HEK293T (cell line): ENCODE measurements around the gene HTRA1.

ENCODE experiments used
- CTCF ChIA-PET: fragments of 350-600 bp; formaldehyde crosslinking; extraction: SDS; loops from one replicate; lab custom pipeline; 2021; ENCODE audit warnings: antibody characterized with exemption, inconsistent platforms; lab: Yijun Ruan, JAX
- POLR2A ChIA-PET: fragments of 350-600 bp; formaldehyde crosslinking; extraction: SDS; loops from one replicate; lab custom pipeline; 2020; ENCODE audit warnings: antibody characterized with exemption, inconsistent platforms; lab: Yijun Ruan, JAX
- DNase-seq: peaks from one replicate; pipeline ENCODE4 v3.0.0; 2012; ENCODE audit warnings: mixed read lengths; ENCODE audit errors: extremely low spot score
- ARNT ChIP-seq: fragments of 450-650 bp; IDR thresholded peaks from 2 replicates; pipeline ENCODE4 v1.6.1; 2017; ENCODE audit warnings: mild to moderate bottlenecking
- BHLHE40 ChIP-seq: fragments of 450-650 bp; IDR thresholded peaks from 2 replicates; pipeline ENCODE4 v1.6.1; 2016; ENCODE audit warnings: mild to moderate bottlenecking, moderate library complexity, borderline replicate concordance
- CTBP1 ChIP-seq: fragments of 450-650 bp; IDR thresholded peaks from 2 replicates; pipeline ENCODE4 v1.6.1; 2016; ENCODE audit warnings: borderline replicate concordance
- ELF4 ChIP-seq: fragments of 450-650 bp; IDR thresholded peaks from 2 replicates; pipeline ENCODE4 v1.6.1; 2017; ENCODE audit warnings: antibody characterized with exemption
- FOXA1 ChIP-seq: fragments of 450-650 bp; IDR thresholded peaks from 2 replicates; pipeline ENCODE4 v1.6.1; 2016; ENCODE audit warnings: mild to moderate bottlenecking
- FOXK2 ChIP-seq: fragments of 450-650 bp; IDR thresholded peaks from 2 replicates; pipeline ENCODE4 v1.6.1; 2016; ENCODE audit warnings: mild to moderate bottlenecking
- FOXM1 ChIP-seq: fragments of 450-650 bp; IDR thresholded peaks from 2 replicates; pipeline ENCODE4 v1.6.1; 2017; ENCODE audit warnings: mild to moderate bottlenecking, borderline replicate concordance
- HDGF ChIP-seq: fragments of 450-650 bp; IDR thresholded peaks from 2 replicates; pipeline ENCODE4 v1.6.1; 2017; ENCODE audit warnings: antibody characterized with exemption, borderline replicate concordance
- L3MBTL2 ChIP-seq: fragments of 450-650 bp; conservative IDR thresholded peaks from 2 replicates; pipeline ENCODE4 v1.6.1; 2016; ENCODE audit warnings: mild to moderate bottlenecking
- LEF1 ChIP-seq: fragments of 450-650 bp; IDR thresholded peaks from 2 replicates; pipeline ENCODE4 v1.6.1; 2017; ENCODE audit warnings: mild to moderate bottlenecking, borderline replicate concordance
- NFRKB ChIP-seq: fragments of 450-650 bp; IDR thresholded peaks from 2 replicates; pipeline ENCODE4 v1.6.1; 2016; ENCODE audit warnings: mild to moderate bottlenecking, moderate library complexity
- PKNOX1 ChIP-seq: fragments of 450-650 bp; IDR thresholded peaks from 2 replicates; pipeline ENCODE4 v1.6.1; 2016
- SP1 ChIP-seq: fragments of 450-650 bp; IDR thresholded peaks from 2 replicates; pipeline ENCODE4 v1.6.1; 2017
- SUZ12 ChIP-seq: fragments of 450-650 bp; IDR thresholded peaks from 2 replicates; pipeline ENCODE4 v1.6.1; 2016; ENCODE audit warnings: mild to moderate bottlenecking
- TARDBP ChIP-seq: fragments of 450-650 bp; IDR thresholded peaks from 2 replicates; pipeline ENCODE4 v1.6.1; 2016
- ZNF384 ChIP-seq: fragments of 450-650 bp; IDR thresholded peaks from 2 replicates; pipeline ENCODE4 v1.6.1; 2016

The HTRA1 gene

GRCh38 chr10:122549636-122550035, 88.3 kb downstream of the HTRA1 start:
- TF ChIP-seq FOXA1 (no peak), CTBP1 (no peak), FOXK2 (no peak), LEF1 (no peak), BHLHE40 (no peak), ELF4 (no peak), TARDBP (no peak), ZNF384 (no peak), PKNOX1 (no peak), FOXM1 (no peak), ARNT (no peak), SP1 (no peak), NFRKB (no peak), L3MBTL2 (no peak), HDGF (no peak), SUZ12 (no peak)
- no peak for DNase-seq
- ChIA-PET POLR2A (no interaction called here), CTCF (no interaction called here)

GRCh38 chr10:122550427-122550826, 89.1 kb downstream of the HTRA1 start:
- no peak for TF ChIP-seq L3MBTL2
- no peak for DNase-seq
- POLR2A ChIA-PET = no interaction called here
- CTCF ChIA-PET = no interaction called here

GRCh38 chr10:122550983-122551382, 89.6 kb downstream of the HTRA1 start:
- POLR2A ChIA-PET = no interaction called here
- CTCF ChIA-PET = no interaction called here
- DNase-seq = no peak
- TF ChIP-seq FOXM1 = no peak
- no peak for TF ChIP-seq ZNF384
- no peak for TF ChIP-seq TARDBP
- TF ChIP-seq LEF1 = no peak
- no peak for TF ChIP-seq HDGF
- TF ChIP-seq FOXA1 = no peak
- no peak for TF ChIP-seq PKNOX1
- TF ChIP-seq ARNT = no peak
- TF ChIP-seq BHLHE40 = no peak
- TF ChIP-seq ELF4 = no peak
- TF ChIP-seq SP1 = no peak
- TF ChIP-seq SUZ12 = no peak
- no peak for TF ChIP-seq FOXK2
- TF ChIP-seq CTBP1 = no peak
- no peak for TF ChIP-seq L3MBTL2
- TF ChIP-seq NFRKB = no peak

- no peak for DNase-seq
- CTCF ChIA-PET = interaction anchor here (0.6 kb wide), 1 partner anchor 11 kb away, joined by 4 read pairs; no protein-coding TSS in a partner anchor
- TF ChIP-seq CTBP1 = no peak
- TF ChIP-seq BHLHE40 = no peak
- TF ChIP-seq TARDBP = no peak
- TF ChIP-seq L3MBTL2 = no peak
- TF ChIP-seq HDGF = no peak
- TF ChIP-seq SP1 = no peak
- no peak for TF ChIP-seq ZNF384
- TF ChIP-seq NFRKB = no peak
- no peak for TF ChIP-seq FOXK2
- no peak for TF ChIP-seq SUZ12
- TF ChIP-seq ARNT = no peak
- no peak for TF ChIP-seq FOXM1
- no peak for TF ChIP-seq PKNOX1
- TF ChIP-seq FOXA1 = no peak
- TF ChIP-seq LEF1 = no peak
- no peak for TF ChIP-seq ELF4
- POLR2A ChIA-PET = no interaction called here
Measured at GRCh38 chr10:122551450-122551849, 90.1 kb downstream of the HTRA1 start.

GRCh38 chr10:122553341-122553740, 92.0 kb downstream of the HTRA1 start:
- TF ChIP-seq SP1 (no peak), ZNF384 (no peak), TARDBP (no peak), L3MBTL2 (no peak), SUZ12 (no peak), FOXA1 (no peak), LEF1 (no peak), NFRKB (no peak), BHLHE40 (no peak), FOXM1 (no peak), HDGF (no peak)
- ChIA-PET CTCF (no interaction called here), POLR2A (no interaction called here)
- DNase-seq = no peak

- DNase-seq = no peak
- CTCF ChIA-PET = no interaction called here
- POLR2A ChIA-PET = no interaction called here
- TF ChIP-seq HDGF = no peak
- no peak for TF ChIP-seq PKNOX1
- TF ChIP-seq SUZ12 = no peak
- no peak for TF ChIP-seq FOXA1
- TF ChIP-seq ELF4 = no peak
- TF ChIP-seq BHLHE40 = no peak
- no peak for TF ChIP-seq LEF1
- TF ChIP-seq TARDBP = no peak
- TF ChIP-seq CTBP1 = no peak
- no peak for TF ChIP-seq NFRKB
- no peak for TF ChIP-seq L3MBTL2
- no peak for TF ChIP-seq SP1
- TF ChIP-seq ZNF384 = no peak
- TF ChIP-seq FOXM1 = no peak
- TF ChIP-seq FOXK2 = no peak
Measured at GRCh38 chr10:122554131-122555036, 93.0 kb downstream of the HTRA1 start.
